KOPT-K1 (cell line): ENCODE measurements around the gene GEMIN8.

Experiments used
- H3K27ac ChIP-seq: fragments of 200-600 bp; sonication (generic); 2 replicates; pipeline ENCODE4 v1.5.1; 2016; ENCODE audit warnings: antibody characterized with exemption, mild to moderate bottlenecking, low read depth, low read length; ENCODE audit not compliant: poor library complexity, severe bottlenecking
- H3K36me3 ChIP-seq: fragments of 200-600 bp; sonication (generic); 2 replicates; pipeline ENCODE4 v1.5.1; 2017; ENCODE audit warnings: antibody characterized with exemption, mild to moderate bottlenecking, low read length, moderate library complexity; ENCODE audit not compliant: insufficient read depth
- H3K9me3 ChIP-seq: fragments of 200-600 bp; sonication (generic); 2 replicates; pipeline ENCODE4 v1.5.1; 2017; ENCODE audit warnings: antibody characterized with exemption, low read length, mild to moderate bottlenecking; ENCODE audit not compliant: insufficient read depth, poor library complexity, severe bottlenecking

GEMIN8 gene

DNA sequence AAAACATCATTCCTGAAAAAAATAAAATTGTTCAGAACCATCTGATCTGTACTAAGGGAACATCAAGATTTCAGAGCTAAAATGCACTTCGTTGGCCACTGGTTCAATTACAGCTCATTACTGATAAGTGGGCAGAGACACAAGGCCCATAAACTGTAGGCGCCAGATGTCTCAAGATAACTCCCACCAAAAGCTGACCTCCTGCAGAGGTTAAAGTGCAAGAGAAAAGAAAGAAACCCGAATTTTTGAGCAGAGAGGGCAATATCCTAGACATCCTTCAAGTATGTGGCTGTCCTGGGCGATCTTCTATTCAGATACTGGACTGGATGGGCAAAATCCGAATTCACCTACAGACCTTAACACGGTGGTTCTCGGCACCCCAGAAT lies 660 bp downstream of the GEMIN8 start:
- peak overlapping the region; percentile 71 for H3K27ac ChIP-seq
- no peaks in the 10 kb centered on the region for H3K36me3 ChIP-seq
- no peaks in the 10 kb centered on the region for H3K9me3 ChIP-seq

DNA sequence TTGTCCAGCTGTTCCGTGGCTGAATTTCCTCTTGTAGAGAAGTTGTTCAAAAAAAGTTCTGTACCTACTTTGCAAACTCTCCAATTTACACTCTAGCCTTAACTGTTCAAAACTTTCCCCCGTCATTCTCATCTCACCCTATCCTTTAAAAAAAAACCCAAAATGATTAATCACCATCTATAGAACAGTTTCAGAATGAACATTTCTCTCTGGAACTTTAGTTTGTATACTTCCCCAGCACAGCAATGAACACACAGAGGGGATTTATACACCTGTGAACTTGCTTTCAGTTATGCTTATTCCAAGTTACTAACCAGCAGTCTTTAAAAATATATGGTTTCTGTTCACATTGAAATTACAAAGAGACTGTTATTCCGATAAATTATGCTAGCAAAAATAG lies 1.2 kb downstream of the GEMIN8 start:
- H3K27ac ChIP-seq, result peak overlapping the region; percentile 71
- no peaks in the 10 kb centered on the region for H3K9me3 ChIP-seq
- no peaks in the 10 kb centered on the region for H3K36me3 ChIP-seq

GRCh38 chrX:14027511-14028019 lies 2.1 kb downstream of the GEMIN8 start:
- Histone ChIP-seq H3K27ac (no peak overlapping the region), H3K36me3 (no peaks in the 10 kb centered on the region), H3K9me3 (no peaks in the 10 kb centered on the region)

DNA sequence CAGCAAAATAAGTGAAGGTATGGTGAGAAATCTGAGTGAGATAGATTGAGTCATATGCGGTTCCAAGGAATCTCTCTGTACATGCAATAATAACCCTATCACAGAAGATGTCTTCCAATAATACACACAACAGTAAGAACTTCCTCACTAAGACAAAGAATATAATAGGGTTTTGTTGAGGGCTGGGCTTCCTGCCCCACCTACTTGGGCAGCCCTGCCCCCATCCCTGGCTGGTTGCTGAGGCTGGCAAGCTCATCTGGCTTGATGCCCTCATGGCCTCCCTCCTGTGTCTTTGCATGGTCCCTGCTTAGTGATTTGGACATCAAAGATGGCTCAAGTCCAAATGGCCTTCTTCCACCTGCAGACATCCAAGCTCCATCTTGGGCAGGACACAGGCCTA lies 2.7 kb downstream of the GEMIN8 start:
- H3K27ac ChIP-seq, result no peak overlapping the region
- no peaks in the 10 kb centered on the region for H3K36me3 ChIP-seq

GRCh38 chrX:14026121-14026520 lies 3.6 kb downstream of the GEMIN8 start:
- H3K36me3 ChIP-seq, result no peaks in the 10 kb centered on the region
- H3K9me3 ChIP-seq, result no peaks in the 10 kb centered on the region
- H3K27ac ChIP-seq, result no peak overlapping the region

More for the DNA sequence above, 2.7 kb downstream of the GEMIN8 start:
- no peaks in the 10 kb centered on the region for H3K9me3 ChIP-seq

DNA sequence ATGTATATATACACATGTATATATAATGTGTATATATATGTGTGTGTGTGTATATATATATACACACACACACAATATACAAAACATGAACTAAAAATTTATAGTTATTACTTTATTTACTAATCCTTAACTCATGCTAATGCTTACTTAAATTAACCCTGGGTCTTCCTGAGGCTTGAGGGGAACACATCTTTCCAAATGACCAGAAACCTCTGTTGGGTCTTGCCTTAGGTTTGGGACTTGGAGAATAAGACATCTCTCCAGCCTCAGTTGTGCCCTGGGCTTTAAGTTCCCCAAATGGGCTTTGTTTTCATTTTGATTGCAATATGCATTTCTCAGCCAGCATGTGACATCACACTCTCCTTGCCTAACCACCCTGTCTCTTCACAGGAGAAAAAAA lies 7.7 kb downstream of the GEMIN8 start:
- H3K27ac ChIP-seq, result no peak overlapping the region
- H3K36me3 ChIP-seq, result peaks cover 32% of the 10 kb centered on the region
- no peaks in the 10 kb centered on the region for H3K9me3 ChIP-seq

GRCh38 chrX:14017399-14017798 lies 12.3 kb downstream of the GEMIN8 start:
- Histone ChIP-seq H3K27ac (no peak overlapping the region), H3K9me3 (no peaks in the 10 kb centered on the region), H3K36me3 (peaks cover 53% of the 10 kb centered on the region)

- H3K27ac ChIP-seq, result no peak overlapping the region
- H3K9me3 ChIP-seq, result no peaks in the 10 kb centered on the region
- peaks cover 53% of the 10 kb centered on the region for H3K36me3 ChIP-seq
Measured at GRCh38 chrX:14015941-14016340, 13.8 kb downstream of the GEMIN8 start.

DNA sequence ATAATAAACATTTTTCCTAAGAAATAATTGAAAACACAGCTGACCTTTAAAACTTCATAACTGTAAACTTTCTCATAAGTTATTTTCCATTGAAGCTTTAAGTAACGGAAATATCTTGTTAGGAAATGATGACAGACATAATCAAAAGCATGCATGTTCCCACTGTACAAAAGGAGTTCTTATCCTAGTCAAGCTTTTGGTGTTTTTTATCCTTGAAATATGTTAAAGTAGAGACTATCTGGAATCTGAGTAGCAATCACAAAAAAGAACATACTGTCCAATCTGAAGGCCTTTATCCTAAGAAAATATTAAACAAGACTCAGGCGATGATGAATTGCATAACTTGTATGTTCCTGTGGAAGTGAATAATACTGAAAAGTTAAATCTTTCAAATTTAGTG lies 14.4 kb downstream of the GEMIN8 start:
- Histone ChIP-seq H3K9me3 (no peaks in the 10 kb centered on the region), H3K36me3 (peaks cover 48% of the 10 kb centered on the region), H3K27ac (no peak overlapping the region)

- Histone ChIP-seq H3K27ac (no peak overlapping the region), H3K9me3 (no peaks in the 10 kb centered on the region), H3K36me3 (peaks cover 43% of the 10 kb centered on the region)
Measured at GRCh38 chrX:14014526-14014925, 15.2 kb downstream of the GEMIN8 start.

DNA sequence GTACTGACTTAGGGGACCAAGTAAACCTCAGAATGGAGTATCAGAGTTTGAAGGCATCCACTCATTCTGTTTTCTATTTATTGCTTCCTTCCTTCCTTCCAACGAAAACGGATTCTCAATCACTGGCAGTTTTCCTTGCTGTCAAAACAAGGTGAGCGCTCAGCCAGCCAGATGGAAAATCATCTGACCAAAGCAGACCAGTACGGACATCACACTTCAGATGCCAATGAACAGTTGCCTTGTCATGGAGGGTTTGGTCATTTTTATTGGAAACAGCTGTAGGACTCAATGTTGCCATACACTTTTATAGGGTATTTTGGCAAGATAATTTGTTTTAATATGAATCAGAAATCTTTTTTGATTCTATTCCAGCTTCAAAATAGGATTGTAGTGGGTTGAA lies 16.6 kb downstream of the GEMIN8 start:
- H3K9me3 ChIP-seq, result no peaks in the 10 kb centered on the region
- H3K27ac ChIP-seq, result no peak overlapping the region
- peaks cover 47% of the 10 kb centered on the region for H3K36me3 ChIP-seq

GRCh38 chrX:14010566-14010965 lies 19.1 kb downstream of the GEMIN8 start:
- peaks cover 28% of the 10 kb centered on the region; the same call in 1 of the 2 replicates for H3K36me3 ChIP-seq
- H3K27ac ChIP-seq, result no peak overlapping the region
- H3K9me3 ChIP-seq, result no peaks in the 10 kb centered on the region

DNA sequence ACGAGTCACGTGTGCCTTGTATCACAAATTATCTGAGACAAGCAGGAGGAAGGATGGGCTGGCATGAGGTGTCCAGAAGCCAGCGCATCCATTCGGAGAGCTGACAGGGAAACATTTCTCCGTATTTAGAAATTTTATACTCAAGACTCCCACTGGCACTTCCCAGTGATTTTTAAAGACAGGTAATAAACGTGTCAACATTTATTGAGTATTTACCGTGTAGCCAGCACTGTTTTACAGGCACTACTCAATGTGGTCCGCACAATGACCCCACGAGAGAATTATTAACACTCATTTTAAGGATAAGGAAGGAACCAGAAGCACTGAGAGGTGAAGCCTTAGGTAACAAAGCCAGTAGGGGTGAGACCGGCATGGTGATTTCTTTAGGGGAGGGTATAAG lies 23.2 kb downstream of the GEMIN8 start:
- Histone ChIP-seq H3K36me3 (peaks cover 15% of the 10 kb centered on the region; the same call in 1 of the 2 replicates), H3K27ac (no peak overlapping the region), H3K9me3 (no peaks in the 10 kb centered on the region)

DNA sequence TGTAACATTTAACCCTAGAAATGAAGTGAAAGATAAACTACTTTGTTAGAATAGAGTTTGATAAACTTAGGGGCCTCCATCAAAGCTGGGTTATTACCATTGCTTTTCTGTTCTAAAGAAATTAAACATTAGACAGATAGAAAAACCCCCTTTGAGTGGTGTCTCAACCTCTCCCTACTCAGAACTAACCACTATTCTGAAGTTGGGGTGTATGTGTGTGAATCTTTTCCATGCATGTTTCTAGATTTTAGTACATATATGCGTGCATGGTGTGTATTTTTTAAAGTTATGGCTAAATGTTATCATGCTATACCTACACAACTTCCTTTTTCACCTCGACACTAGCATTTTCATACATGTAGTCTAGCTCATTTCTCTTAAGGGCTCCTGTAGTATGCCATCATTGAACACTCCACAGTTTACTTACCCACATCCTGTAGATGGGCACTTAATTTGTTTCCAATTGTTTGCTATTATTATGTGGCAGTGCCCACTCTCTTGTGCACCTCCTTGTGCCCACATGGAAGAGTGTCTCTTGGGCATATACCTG lies 25.7 kb downstream of the GEMIN8 start:
- Histone ChIP-seq H3K36me3 (peaks cover 8% of the 10 kb centered on the region; the same call in 1 of the 2 replicates), H3K27ac (no peak overlapping the region), H3K9me3 (no peaks in the 10 kb centered on the region)

DNA sequence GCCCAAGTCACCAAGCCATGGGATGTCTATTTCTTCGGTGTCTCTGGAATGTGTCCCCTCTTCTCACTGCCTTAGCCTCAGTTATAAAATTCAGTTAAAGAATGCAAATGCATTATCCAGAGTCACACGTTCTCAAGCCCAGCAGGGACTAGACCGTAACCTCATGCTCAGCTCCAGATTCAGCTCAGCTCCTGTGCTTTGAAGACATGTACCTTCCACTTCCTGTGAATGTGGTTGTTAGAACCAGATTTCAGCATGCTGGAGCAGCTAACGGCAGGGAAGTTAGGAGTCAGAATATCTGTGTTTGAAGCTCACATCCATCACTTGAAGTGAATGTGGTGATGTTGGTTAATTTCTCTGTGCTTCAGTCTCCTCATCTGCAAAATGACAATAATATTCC lies 26.7 kb downstream of the GEMIN8 start:
- Histone ChIP-seq H3K27ac (no peak overlapping the region), H3K9me3 (no peaks in the 10 kb centered on the region), H3K36me3 (no peaks in the 10 kb centered on the region; the same call in 1 of the 2 replicates)

DNA sequence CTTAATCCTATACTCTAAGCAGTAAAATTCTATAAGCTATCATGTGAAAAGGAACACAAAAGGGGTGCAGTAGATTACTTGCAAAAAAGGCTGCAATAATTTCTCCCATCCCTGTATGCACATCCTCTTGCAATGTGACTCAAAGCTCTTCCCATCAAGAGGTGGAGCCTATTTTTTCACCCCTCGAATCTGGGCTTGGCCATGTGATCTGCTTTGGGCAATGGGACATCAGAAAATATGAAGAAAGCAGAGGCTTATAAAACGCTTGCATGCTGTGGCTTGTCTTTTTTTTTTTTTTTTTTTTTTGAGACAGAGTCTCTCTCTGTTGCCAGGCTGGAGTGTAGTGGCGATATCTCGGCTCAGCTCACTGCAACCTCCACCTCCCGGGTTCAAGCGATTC lies 33.0 kb downstream of the GEMIN8 start:
- H3K9me3 ChIP-seq, result no peaks in the 10 kb centered on the region
- no peaks in the 10 kb centered on the region for H3K36me3 ChIP-seq

More for the DNA sequence above, 33.0 kb downstream of the GEMIN8 start:
- H3K27ac ChIP-seq, result no peak overlapping the region
